Stimulated activated CD4-positive, alpha-beta T cell treated with anti-CD3 and anti-CD28 coated beads, TNF-alpha, amount 100 ng/mL, for 48 hours (primary cell): Measurements from ENCODE around the gene SLC26A2.

Source experiments
- DNase-seq, 3 donors: peaks; one replicate each; pipeline ENCODE4 v3.0.0-alpha.2; 2020; ENCODE audit warnings: low read depth in 3 of 3

The SLC26A2 gene

DNA sequence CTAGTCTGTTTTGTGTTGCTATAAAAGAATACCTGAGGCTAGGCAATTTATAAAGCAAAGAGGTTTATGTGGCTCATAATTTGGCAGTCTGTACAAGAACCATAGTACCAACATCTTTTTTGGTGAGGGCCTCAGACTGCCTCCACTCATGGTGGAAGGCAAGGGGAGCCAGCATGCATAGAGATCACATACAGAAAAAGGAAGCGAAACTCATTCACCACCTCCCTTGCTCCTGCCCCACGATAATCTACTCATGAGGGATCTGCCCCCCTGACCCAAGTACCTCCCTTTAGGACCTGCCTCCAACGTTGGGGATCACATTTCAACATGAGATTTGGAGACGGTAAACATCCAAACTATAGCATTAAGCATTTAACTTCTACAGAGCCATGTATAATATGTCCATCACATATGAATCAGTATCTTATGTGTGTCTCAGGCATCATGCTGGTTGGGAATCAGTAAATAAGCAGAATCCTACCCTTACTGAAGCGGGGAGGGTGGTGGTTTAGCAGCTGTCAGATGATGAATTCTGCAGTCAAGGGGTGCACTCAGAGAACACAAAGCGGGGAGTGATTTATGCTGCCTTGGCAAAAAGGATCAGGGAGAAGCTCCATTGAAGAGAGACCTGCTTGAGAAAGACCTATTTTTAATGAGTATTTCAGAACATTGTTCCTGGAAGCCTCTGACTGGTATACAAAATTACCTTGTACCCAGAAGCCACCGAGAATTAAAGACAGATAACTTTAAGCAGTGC, 74.8 kb downstream of the SLC26A2 start:
- DNase-seq, result no peak

DNA sequence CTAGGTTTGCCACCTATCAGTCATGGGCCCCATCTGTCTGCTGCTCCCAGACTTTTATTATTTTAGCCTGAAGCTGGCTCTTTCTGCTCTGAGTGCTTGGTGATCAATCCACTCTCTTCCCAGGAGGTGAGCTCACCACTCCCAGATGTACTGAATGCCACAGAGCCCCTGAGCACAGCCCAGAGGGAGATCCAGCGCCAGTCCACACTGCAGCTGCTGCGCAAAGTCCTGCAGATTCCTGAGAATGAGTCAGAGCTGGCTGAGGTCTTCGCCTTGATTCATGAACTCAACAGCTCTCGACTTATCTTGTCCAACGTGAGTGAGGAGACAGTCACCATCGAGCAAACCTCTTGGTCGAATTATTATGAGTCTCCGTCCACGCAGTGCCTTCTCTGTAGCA, 76.0 kb downstream of the SLC26A2 start:
- no peak for DNase-seq
